SU-DHL-6 (cell line): ENCODE measurements around the gene TBC1D10B.

ENCODE experiments used
- H2AFZ ChIP-seq: fragments of 200-600 bp; sonication (generic); 2 replicates; pipeline ENCODE4 v1.6.1; 2014; ENCODE audit warnings: low read depth, mild to moderate bottlenecking, moderate library complexity, mixed read lengths, antibody characterized with exemption, low read length; ENCODE audit not compliant: severe bottlenecking
- H3F3A ChIP-seq: fragments of 200-600 bp; shearing (Covaris generic); 2 replicates; pipeline ENCODE4 v1.6.0; 2016; ENCODE audit warnings: antibody characterized with exemption, mild to moderate bottlenecking; ENCODE audit not compliant: insufficient read depth
- H3K27ac ChIP-seq: fragments of 200-600 bp; sonication (generic); 2 replicates; pipeline ENCODE4 v1.5.1; 2016; ENCODE audit warnings: low read depth, mild to moderate bottlenecking, low read length, moderate library complexity, mixed read lengths
- H3K27me3 ChIP-seq: fragments of 200-600 bp; sonication (generic), shearing (Covaris generic); 2 replicates; pipeline ENCODE4 v1.6.0; 2014; ENCODE audit warnings: mild to moderate bottlenecking, low read length
- H3K36me3 ChIP-seq: fragments of 200-600 bp; sonication (generic); 2 replicates; pipeline ENCODE4 v1.6.1; 2014; ENCODE audit warnings: mild to moderate bottlenecking, low read length, mixed read lengths
- H3K4me2 ChIP-seq: fragments of 300-600, 200-600 bp; shearing (Covaris generic), sonication (generic); 2 replicates; pipeline ENCODE4 v1.6.0; 2014; ENCODE audit warnings: low read length, low read depth, mild to moderate bottlenecking; ENCODE audit not compliant: poor library complexity, severe bottlenecking
- H3K4me3 ChIP-seq: fragments of 200-600 bp; sonication (generic); 2 replicates; pipeline ENCODE4 v1.5.1; 2014; ENCODE audit warnings: antibody characterized with exemption, low read length, mild to moderate bottlenecking, mixed read lengths; ENCODE audit not compliant: insufficient read depth, poor library complexity, severe bottlenecking
- H3K79me2 ChIP-seq: fragments of 200-600 bp; sonication (generic); 2 replicates; pipeline ENCODE4 v1.6.1; 2014; ENCODE audit warnings: mild to moderate bottlenecking, low read length, moderate library complexity; ENCODE audit not compliant: insufficient read depth
- H3K9ac ChIP-seq: fragments of 200-600 bp; sonication (generic); 2 replicates; pipeline ENCODE4 v1.7.0; 2014; ENCODE audit warnings: mild to moderate bottlenecking, low read length
- H3K9me2 ChIP-seq: fragments of 200-600 bp; sonication (generic); replicated peaks from 2 replicates; pipeline ENCODE4 v1.6.1; 2014; ENCODE audit warnings: low read length; ENCODE audit not compliant: insufficient read depth
- H3K9me3 ChIP-seq: fragments of 200-600 bp; sonication (generic); 2 replicates; pipeline ENCODE4 v1.6.1; 2014; ENCODE audit warnings: low read length, mixed read lengths; ENCODE audit not compliant: insufficient read depth
- H4K20me1 ChIP-seq: fragments of 200-600 bp; sonication (generic); 2 replicates; pipeline ENCODE4 v1.6.1; 2014; ENCODE audit warnings: low read depth, mild to moderate bottlenecking, antibody characterized with exemption, low read length, moderate library complexity, mixed read lengths
- CTCF ChIP-seq: fragments of 200-600 bp; sonication (generic); IDR thresholded peaks from one replicate; pipeline ENCODE4 v1.5.1; 2017; ENCODE audit warnings: antibody characterized with exemption, mild to moderate bottlenecking, low read length, moderate library complexity; ENCODE audit not compliant: insufficient read depth, poor library complexity, severe bottlenecking
- EZH2phosphoT487 ChIP-seq: fragments of 200-600 bp; sonication (generic), shearing (Covaris generic); conservative IDR thresholded peaks from 2 replicates; pipeline ENCODE4 v1.6.1; 2018; ENCODE audit warnings: mild to moderate bottlenecking, antibody characterized with exemption, low read length, moderate library complexity, mixed read lengths

The TBC1D10B gene

GRCh38 chr16:30394592-30395154 is 24.4 kb upstream of the TBC1D10B start:
- peak overlapping the region; percentile 27; the same call in 1 of the 2 replicates for H3K27ac ChIP-seq
- peak overlapping the region; percentile 87 for H2AFZ ChIP-seq
- peaks cover 10% of the 10 kb centered on the region; the same call in 1 of the 2 replicates for H3F3A ChIP-seq
- H3K27me3 ChIP-seq, result no peaks in the 10 kb centered on the region
- no peaks in the 10 kb centered on the region for H3K9me3 ChIP-seq
- peak overlapping the region; percentile 74 for H3K4me3 ChIP-seq
- TF ChIP-seq EZH2phosphoT487, result no peak
- peak overlapping the region; percentile 70 for H3K9ac ChIP-seq
- H3K36me3 ChIP-seq, result no peaks in the 10 kb centered on the region
- H3K79me2 ChIP-seq, result peaks cover 13% of the 10 kb centered on the region; the same call in 1 of the 2 replicates
- no peaks in the 10 kb centered on the region for H4K20me1 ChIP-seq
- H3K4me2 ChIP-seq, result peak overlapping the region; percentile 82
- no peaks in the 10 kb centered on the region for H3K9me2 ChIP-seq

- Histone ChIP-seq H3K9me2 (no peaks in the 10 kb centered on the region), H3K27ac (no peak overlapping the region), H3K4me2 (no peak overlapping the region), H3K36me3 (no peaks in the 10 kb centered on the region), H3F3A (peaks cover 13% of the 10 kb centered on the region), H3K9ac (no peak overlapping the region), H2AFZ (no peak overlapping the region), H3K4me3 (no peak overlapping the region), H4K20me1 (no peaks in the 10 kb centered on the region), H3K27me3 (no peaks in the 10 kb centered on the region), H3K9me3 (no peaks in the 10 kb centered on the region), H3K79me2 (peaks cover 13% of the 10 kb centered on the region)
- no peak for TF ChIP-seq CTCF
- TF ChIP-seq EZH2phosphoT487, result no peak
Observed at GRCh38 chr16:30383521-30383920, 13.2 kb upstream of the TBC1D10B start.

GRCh38 chr16:30382111-30382881 is 12.0 kb upstream of the TBC1D10B start, which contains the start of gene SEPTIN1:
Gene SEPTIN1 (minus strand): TSS chr16:30382561. CDS start chr16:30382542, 19 bp downstream.
- H3K27me3 ChIP-seq, result no peaks in the 10 kb centered on the region
- H3K27ac ChIP-seq, result peak within 1 kb of the TSS; percentile 76
- H3K9me2 ChIP-seq, result no peaks in the 10 kb centered on the region
- H3K36me3 ChIP-seq, result no peaks in the 10 kb centered on the region
- TF ChIP-seq EZH2phosphoT487, result no peak
- no peak for TF ChIP-seq CTCF
- peaks cover 13% of the 10 kb centered on the region for H3K79me2 ChIP-seq
- no peaks in the 10 kb centered on the region for H4K20me1 ChIP-seq
- no peaks in the 10 kb centered on the region for H3K9me3 ChIP-seq
- H3K9ac ChIP-seq, result peak within 1 kb of the TSS; percentile 77
- peak within 1 kb of the TSS; percentile 96 for H3K4me2 ChIP-seq
- peak within 1 kb of the TSS; percentile 66 for H3K4me3 ChIP-seq
- H3F3A ChIP-seq, result peaks cover 19% of the 10 kb centered on the region
- H2AFZ ChIP-seq, result peak within 1 kb of the TSS; percentile 36
